ENCODE results near the gene AGAP2. TPM values are rescaled to one million over a fixed set of nuclear protein-coding genes. Genes with fewer than 3 reads are reported as not detected.

Gene AGAP2
- total and polyA plus RNA-seq, 2 of the 13 experiments (the other 11 are each of a cell fraction or from before 2014, with no cell fraction given): 0.38 to 0.45 TPM

DNA sequence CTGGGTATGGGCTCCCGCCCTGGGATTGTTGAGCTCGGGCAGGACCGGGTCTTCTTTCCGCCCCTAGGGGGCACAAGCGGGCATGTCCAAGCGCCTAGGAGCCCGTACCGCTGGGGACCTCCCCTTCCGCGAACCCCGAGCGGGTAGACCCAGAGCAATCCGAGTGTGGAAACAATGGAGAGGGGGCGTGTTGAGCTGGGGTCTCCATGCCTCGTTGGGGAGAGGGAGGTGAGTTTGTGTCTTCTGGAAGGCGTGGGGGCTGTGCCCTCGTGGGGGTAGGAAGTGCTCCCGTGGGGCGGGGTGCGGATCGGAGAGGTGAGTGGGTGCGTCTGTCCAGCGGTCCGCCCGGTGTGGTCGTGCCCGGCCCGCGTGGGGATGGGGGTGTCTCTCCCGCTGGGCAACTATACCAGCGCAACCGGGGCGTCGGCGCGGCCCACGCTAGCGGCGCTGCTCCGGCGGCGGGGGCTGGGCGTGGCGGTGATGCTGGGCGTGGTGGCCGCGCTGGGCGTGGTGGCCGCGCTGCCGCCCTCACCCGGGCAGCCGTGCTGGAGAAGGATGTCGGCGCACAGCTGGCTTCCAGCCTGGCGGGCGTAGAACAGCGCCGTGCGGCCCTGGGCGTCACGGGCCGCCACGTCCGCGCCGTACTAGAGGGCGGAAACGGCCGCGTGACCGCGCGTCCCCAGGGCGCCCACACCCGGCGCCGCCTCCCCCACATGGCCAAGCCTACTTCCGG is 12.2 kb downstream of the AGAP2 start (continued):
- TF ChIP-seq, protein P1, sequence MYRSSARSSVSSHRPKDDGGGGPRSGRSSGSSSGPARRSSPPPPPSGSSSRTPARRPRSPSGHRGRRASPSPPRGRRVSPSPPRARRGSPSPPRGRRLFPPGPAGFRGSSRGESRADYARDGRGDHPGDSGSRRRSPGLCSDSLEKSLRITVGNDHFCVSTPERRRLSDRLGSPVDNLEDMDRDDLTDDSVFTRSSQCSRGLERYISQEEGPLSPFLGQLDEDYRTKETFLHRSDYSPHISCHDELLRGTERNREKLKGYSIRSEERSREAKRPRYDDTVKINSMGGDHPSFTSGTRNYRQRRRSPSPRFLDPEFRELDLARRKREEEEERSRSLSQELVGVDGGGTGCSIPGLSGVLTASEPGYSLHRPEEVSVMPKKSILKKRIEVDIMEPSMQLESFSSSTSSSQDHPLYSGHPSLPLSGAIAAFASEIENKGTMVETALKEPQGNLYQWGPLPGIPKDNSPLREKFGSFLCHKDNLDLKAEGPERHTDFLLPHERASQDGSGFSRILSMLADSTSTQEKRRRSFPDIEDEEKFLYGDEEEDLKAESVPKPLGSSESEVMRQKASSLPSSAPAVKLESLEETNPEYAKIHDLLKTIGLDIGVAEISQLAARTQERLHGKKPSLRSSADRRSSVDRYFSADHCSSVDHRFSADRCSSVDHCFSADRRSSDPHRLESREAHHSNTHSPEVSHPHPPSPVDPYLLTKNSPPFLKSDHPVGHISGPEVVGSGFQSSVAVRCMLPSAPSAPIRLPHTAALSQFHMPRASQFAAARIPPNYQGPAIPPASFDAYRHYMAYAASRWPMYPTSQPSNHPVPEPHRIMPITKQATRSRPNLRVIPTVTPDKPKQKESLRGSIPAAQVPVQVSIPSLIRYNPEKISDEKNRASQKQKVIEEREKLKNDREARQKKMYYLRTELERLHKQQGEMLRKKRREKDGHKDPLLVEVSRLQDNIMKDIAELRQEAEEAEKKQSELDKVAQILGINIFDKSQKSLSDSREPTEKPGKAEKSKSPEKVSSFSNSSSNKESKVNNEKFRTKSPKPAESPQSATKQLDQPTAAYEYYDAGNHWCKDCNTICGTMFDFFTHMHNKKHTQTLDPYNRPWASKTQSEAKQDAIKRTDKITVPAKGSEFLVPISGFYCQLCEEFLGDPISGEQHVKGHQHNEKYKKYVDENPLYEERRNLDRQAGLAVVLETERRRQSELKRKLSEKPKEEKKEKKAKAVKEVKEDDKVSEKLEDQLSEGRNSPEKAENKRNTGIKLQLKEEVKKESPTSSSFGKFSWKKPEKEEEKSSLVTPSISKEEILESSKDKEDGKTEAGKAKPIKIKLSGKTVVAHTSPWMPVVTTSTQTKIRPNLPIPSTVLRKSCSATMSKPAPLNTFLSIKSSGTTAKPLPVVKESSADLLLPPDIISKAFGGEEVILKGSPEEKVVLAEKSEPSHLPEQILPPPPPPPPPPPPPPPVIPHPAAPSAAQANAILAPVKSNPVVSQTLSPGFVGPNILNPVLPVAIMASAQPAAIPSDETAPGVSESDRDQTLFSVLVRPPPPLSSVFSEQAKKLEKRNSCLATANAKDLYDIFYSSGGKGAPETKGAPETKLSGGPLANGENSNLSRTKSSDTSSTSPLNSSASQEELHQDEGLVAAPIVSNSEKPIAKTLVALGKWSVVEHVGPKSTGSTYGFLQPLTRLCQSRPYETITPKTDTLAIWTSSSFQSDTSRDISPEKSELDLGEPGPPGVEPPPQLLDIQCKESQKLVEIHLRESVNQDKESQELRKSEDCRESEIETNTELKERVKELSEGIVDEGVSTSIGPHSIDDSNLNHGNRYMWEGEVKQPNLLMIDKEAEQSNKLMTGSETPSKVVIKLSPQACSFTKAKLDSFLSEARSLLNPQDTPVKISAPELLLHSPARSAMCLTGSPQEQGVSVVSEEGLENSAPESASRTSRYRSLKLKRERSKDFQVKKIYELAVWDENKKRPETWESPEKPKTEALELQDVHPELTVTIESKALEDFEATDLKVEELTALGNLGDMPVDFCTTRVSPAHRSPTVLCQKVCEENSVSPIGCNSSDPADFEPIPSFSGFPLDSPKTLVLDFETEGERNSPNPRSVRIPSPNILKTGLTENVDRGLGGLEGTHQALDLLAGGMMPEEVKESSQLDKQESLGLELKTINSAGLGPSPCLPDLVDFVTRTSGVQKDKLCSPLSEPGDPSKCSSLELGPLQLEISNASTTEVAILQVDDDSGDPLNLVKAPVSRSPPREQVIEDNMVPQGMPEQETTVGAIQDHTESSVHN (CRISPR knock-in tag; IDR thresholded peaks at IDR 0.05): no peak
- TF ChIP-seq ZNF296 (CRISPR knock-in tag; conservative IDR thresholded peaks at IDR 0.05) (no peak), CAMTA2 (CRISPR knock-in tag; IDR thresholded peaks at IDR 0.05; ENCODE audit: borderline replicate concordance) (no peak), POLR2G (IDR thresholded peaks at IDR 0.05; ENCODE audit: low read depth, low read length) (no peak; the same call in 1 of the 2 replicates), ZNF10 (CRISPR knock-in tag; IDR thresholded peaks at IDR 0.05; ENCODE audit: borderline replicate concordance, low read depth) (no peak), HMG20B (CRISPR knock-in tag; conservative IDR thresholded peaks at IDR 0.05) (no peak), ZNF670 (CRISPR knock-in tag; IDR thresholded peaks at IDR 0.05; ENCODE audit: borderline replicate concordance) (no peak), ZNF777 (CRISPR knock-in tag; IDR thresholded peaks at IDR 0.05) (peak; percentile 85), HOXA7 (CRISPR knock-in tag; IDR thresholded peaks at IDR 0.05) (no peak), ZNF143 (CRISPR knock-in tag; IDR thresholded peaks at IDR 0.05) (no peak), MED8 (CRISPR knock-in tag; IDR thresholded peaks at IDR 0.05; ENCODE audit: insufficient replicate concordance) (no peak), MATR3 (CRISPR knock-in tag; IDR thresholded peaks at IDR 0.05) (no peak), ZNF235 (CRISPR knock-in tag; IDR thresholded peaks at IDR 0.05; ENCODE audit: borderline replicate concordance) (no peak), ZNF264 (CRISPR knock-in tag; IDR thresholded peaks at IDR 0.05) (no peak), SIN3B (IDR thresholded peaks at IDR 0.05; ENCODE audit: low read length) (no peak), ZNF33A (CRISPR knock-in tag; IDR thresholded peaks at IDR 0.05; ENCODE audit: borderline replicate concordance) (no peak), ZFP90 (CRISPR knock-in tag; IDR thresholded peaks at IDR 0.05; ENCODE audit: borderline replicate concordance) (peak; percentile 38; the same call in 1 of the 2 replicates), ZNF263 (CRISPR knock-in tag; IDR thresholded peaks at IDR 0.05) (no peak)
- TF ChIP-seq, protein P2, sequence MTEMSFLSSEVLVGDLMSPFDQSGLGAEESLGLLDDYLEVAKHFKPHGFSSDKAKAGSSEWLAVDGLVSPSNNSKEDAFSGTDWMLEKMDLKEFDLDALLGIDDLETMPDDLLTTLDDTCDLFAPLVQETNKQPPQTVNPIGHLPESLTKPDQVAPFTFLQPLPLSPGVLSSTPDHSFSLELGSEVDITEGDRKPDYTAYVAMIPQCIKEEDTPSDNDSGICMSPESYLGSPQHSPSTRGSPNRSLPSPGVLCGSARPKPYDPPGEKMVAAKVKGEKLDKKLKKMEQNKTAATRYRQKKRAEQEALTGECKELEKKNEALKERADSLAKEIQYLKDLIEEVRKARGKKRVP (CRISPR knock-in tag; IDR thresholded peaks at IDR 0.05): no peak
- TF ChIP-seq, protein P3, sequence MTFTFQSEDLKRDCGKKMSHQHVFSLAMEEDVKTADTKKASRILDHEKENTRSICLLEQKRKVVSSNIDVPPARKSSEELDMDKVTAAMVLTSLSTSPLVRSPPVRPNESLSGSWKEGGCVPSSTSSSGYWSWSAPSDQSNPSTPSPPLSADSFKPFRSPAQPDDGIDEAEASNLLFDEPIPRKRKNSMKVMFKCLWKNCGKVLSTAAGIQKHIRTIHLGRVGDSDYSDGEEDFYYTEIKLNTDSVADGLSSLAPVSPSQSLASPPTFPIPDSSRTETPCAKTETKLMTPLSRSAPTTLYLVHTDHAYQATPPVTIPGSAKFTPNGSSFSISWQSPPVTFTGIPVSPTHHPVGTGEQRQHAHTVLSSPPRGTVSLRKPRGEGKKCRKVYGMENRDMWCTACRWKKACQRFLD (CRISPR knock-in tag; IDR thresholded peaks at IDR 0.05; ENCODE audit: borderline replicate concordance): no peak
